ENCODE measurements around the gene SCP2.

The SCP2 gene

DNA sequence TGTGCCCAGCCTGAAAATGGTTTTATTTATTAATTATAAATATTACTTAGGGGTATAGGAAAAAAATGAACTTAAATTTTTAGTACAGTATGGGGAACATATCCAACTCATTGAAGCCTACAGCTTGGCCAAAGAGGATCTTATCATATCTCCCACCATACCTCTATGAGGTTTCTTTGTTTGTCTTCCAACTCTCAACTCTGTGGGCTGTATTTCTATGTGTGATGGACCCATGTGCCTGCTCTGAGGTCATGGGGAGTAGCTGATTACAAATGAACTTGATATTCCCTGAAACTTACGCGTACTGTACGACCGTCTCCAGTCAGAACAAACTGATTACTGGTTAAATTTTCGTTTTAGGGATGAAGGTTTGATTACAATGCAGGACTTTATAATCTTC, 93.5 kb downstream of the SCP2 start:
- no peak overlapping the region for H3K4me3 ChIP-seq (ENCODE audit: low read depth, low read length)
- no peak for DNase-seq (ENCODE audit: low read depth)
- TF ChIP-seq, protein P1, sequence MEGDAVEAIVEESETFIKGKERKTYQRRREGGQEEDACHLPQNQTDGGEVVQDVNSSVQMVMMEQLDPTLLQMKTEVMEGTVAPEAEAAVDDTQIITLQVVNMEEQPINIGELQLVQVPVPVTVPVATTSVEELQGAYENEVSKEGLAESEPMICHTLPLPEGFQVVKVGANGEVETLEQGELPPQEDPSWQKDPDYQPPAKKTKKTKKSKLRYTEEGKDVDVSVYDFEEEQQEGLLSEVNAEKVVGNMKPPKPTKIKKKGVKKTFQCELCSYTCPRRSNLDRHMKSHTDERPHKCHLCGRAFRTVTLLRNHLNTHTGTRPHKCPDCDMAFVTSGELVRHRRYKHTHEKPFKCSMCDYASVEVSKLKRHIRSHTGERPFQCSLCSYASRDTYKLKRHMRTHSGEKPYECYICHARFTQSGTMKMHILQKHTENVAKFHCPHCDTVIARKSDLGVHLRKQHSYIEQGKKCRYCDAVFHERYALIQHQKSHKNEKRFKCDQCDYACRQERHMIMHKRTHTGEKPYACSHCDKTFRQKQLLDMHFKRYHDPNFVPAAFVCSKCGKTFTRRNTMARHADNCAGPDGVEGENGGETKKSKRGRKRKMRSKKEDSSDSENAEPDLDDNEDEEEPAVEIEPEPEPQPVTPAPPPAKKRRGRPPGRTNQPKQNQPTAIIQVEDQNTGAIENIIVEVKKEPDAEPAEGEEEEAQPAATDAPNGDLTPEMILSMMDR (IDR thresholded peaks at IDR 0.05; ENCODE audit: insufficient read depth, low read depth, low read length, missing control alignments), result no peak

DNA sequence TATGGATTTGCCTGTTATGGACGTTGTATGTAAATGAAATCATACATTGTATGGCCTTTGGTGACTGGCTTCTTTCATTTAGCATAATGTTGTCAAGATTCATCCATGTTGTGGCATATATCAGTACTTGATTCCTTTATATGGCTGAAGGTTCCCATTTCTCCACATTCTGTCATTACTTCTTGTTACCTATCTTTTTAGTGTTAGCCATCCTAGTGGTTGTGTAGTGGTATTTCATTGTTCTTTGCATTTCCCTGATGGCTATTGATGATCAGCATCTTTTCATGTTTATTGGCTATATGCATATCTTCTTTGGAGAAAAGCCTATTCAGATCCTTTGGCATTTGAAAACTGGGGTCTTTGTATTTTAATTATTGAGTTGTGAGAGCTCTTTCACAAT, 95.1 kb downstream of the SCP2 start:
- no peak for DNase-seq (ENCODE audit: low read depth)
- TF ChIP-seq, protein P1 (IDR thresholded peaks at IDR 0.05; ENCODE audit: insufficient read depth, low read depth, low read length, missing control alignments), result no peak

DNA sequence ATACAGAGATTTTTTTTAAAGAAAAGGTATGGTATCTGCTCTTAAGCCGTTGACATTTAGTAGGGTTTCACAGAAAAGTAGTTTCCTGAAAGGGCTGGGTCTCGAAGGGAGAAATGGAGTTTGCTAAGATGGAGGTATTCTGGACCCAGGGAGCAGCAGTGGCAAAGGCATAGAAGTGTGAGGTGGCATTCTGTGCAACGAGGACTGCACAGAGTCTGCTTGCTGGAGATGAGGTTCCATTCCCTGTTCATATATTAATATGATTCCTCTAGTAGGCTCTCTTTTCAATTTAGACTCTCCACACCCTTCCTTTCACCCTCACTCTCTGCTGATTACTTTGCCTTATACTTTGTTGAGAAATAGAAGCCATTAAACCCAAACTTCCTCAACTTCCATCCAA, 96.5 kb downstream of the SCP2 start:
- H3K4me3 ChIP-seq (ENCODE audit: low read depth, low read length), result no peak overlapping the region
- TF ChIP-seq, protein P1 (IDR thresholded peaks at IDR 0.05; ENCODE audit: insufficient read depth, low read depth, low read length, missing control alignments), result no peak
- DNase-seq (ENCODE audit: low read depth), result no peak

More for the DNA sequence above, 95.1 kb downstream of the SCP2 start:
- H3K4me3 ChIP-seq (ENCODE audit: low read depth, low read length), result no peak overlapping the region

DNA sequence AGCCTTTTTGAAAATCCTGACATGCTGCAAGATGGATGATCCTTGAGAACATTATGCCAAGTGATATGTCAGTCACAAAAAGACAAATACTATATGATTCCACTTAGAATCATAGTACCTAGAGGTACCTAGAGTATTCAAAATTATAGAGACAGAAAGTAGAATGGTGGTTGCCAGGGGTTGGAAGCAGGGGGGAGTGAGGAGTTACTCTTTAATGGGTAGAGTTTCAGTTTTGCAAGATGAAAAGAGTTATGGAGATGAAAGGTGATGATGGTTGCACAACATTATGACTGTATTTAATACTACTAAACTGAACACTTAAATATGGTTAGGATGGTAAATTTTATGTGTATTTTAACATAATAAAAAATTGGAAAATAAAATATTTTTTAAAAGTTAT, 97.0 kb downstream of the SCP2 start:
- H3K4me3 ChIP-seq (ENCODE audit: low read depth, low read length), result no peak overlapping the region
- no peak for DNase-seq (ENCODE audit: low read depth)
- TF ChIP-seq, protein P1 (IDR thresholded peaks at IDR 0.05; ENCODE audit: insufficient read depth, low read depth, low read length, missing control alignments), result no peak

DNA sequence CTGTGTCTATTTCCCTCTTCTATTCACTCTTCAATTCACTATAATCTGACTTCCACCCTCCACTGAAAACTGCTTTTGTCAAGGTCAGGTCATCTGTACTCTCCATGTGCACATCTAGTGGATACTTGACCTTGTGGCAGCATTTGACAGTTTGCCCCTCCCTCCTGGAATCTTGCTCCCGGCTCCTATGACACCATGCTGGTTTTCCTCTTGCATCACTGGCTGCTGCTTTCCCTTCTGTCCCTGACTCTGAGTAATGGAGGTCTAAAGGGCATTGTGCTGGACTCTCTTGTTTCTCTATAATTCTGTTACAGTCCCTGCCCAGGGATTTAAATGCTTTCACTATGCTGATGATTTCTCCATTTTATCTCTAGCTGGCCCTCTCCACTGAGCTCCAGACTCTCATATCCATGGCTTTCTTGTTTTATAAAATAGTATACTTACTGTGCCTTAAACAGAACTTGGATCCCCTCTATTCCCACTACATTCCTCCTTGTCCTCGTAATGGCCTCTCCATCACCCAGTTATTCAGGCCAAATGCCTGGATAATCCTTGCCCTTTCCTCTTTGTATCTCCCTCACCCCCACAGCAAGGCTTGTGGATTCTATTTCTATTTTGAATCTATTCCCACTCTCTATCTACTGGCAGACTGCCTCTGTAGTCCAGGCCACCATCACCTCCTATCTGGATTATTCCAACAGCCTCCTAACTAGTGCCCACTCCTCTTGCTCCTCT, 98.1 kb downstream of the SCP2 start:
- no peak for DNase-seq (ENCODE audit: low read depth)
- TF ChIP-seq, protein P1 (IDR thresholded peaks at IDR 0.05; ENCODE audit: insufficient read depth, low read depth, low read length, missing control alignments), result no peak
- no peak overlapping the region for H3K4me3 ChIP-seq (ENCODE audit: low read depth, low read length)

DNA sequence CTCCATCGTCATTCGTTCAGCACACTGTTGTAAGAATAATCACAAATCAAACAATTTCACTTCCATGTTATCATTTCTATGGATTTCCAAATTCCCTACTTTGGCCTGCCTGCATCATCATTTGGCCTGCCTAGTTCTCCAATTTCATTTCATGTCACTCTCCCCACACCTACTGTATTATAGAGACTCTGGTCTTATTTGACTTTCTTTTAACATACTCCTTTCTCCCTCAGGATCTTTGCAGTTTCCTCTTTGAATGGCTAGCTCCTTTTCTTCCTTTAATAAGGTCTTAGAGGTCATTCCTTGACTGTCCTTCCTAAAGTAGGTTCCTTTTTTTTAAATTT, 98.7 kb downstream of the SCP2 start:
- no peak for DNase-seq (ENCODE audit: low read depth)
- TF ChIP-seq, protein P1 (IDR thresholded peaks at IDR 0.05; ENCODE audit: insufficient read depth, low read depth, low read length, missing control alignments), result no peak

DNA sequence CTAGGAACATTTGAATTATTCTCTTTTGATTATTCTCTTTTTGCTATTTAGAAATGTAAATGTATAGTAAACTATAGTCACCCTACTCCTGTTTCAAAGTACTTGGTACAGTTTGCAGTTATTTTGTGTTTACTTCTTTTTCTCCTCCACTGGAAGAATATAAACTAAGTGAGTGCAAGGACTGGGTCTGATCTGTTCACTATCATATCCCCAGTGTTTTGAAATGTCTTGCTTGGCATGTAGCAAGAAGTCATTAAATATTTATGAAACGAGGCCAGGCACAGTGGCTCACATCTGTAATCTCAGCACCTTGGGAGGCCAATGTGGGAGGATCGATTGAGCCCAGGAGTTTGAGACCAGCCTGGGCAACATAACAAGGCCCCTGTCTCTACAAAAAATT, 99.2 kb downstream of the SCP2 start:
- TF ChIP-seq, protein P1 (IDR thresholded peaks at IDR 0.05; ENCODE audit: insufficient read depth, low read depth, low read length, missing control alignments), result no peak
- no peak overlapping the region for H3K4me3 ChIP-seq (ENCODE audit: low read depth, low read length)
- DNase-seq (ENCODE audit: low read depth), result no peak

More for the DNA sequence above, 98.7 kb downstream of the SCP2 start:
- no peak overlapping the region for H3K4me3 ChIP-seq (ENCODE audit: low read depth, low read length)

Data from GM12865 (cell line).